ENCODE data around the gene FGD4. TPM values are rescaled to one million over a fixed set of nuclear protein-coding genes. Genes with fewer than 3 reads are reported as not detected.
A peak's percentile ranks its signal among the peaks of the same experiment; 100 is the strongest.

FGD4 gene
- total RNA-seq, 4 donors from 2014 or later = 85.8 to 135 (median 123) TPM

GRCh38 chr12:32533971-32534590, 134.7 kb downstream of the FGD4 start:
- Histone ChIP-seq H3K4me3 (peak overlapping the region; percentile 11 to 41 (median 30)), H3K4me1 (peaks cover 0 to 9% (median 6%) of the 10 kb centered on the region in 4 donors)
- TF ChIP-seq, protein P1, sequence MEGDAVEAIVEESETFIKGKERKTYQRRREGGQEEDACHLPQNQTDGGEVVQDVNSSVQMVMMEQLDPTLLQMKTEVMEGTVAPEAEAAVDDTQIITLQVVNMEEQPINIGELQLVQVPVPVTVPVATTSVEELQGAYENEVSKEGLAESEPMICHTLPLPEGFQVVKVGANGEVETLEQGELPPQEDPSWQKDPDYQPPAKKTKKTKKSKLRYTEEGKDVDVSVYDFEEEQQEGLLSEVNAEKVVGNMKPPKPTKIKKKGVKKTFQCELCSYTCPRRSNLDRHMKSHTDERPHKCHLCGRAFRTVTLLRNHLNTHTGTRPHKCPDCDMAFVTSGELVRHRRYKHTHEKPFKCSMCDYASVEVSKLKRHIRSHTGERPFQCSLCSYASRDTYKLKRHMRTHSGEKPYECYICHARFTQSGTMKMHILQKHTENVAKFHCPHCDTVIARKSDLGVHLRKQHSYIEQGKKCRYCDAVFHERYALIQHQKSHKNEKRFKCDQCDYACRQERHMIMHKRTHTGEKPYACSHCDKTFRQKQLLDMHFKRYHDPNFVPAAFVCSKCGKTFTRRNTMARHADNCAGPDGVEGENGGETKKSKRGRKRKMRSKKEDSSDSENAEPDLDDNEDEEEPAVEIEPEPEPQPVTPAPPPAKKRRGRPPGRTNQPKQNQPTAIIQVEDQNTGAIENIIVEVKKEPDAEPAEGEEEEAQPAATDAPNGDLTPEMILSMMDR (IDR thresholded peaks at IDR 0.05) = peak in 1 of 6 experiments; percentile 14
- TF ChIP-seq POLR2A (IDR thresholded peaks at IDR 0.05) = peak in 1 of 2 donors; percentile 48

GRCh38 chr12:32534698-32535097, 135.3 kb downstream of the FGD4 start:
- Histone ChIP-seq H3K27ac (peak overlapping the region; percentile 49 to 77 (median 62)), H3K27me3 (no peaks in the 10 kb centered on the region), H3K4me1 (peaks cover 0 to 9% (median 6%) of the 10 kb centered on the region in 4 donors), H3K4me3 (peak overlapping the region; percentile 11 to 41 (median 30)), H3K9me3 (no peaks in the 10 kb centered on the region), H3K36me3 (no peaks in the 10 kb centered on the region)
- TF ChIP-seq, protein P1 (IDR thresholded peaks at IDR 0.05) = no peak
- no peak for TF ChIP-seq POLR2A (IDR thresholded peaks at IDR 0.05)
- no peak for DNase-seq

More at GRCh38 chr12:32533971-32534590, 134.7 kb downstream of the FGD4 start:
- Histone ChIP-seq H3K9me3 (no peaks in the 10 kb centered on the region), H3K36me3 (no peaks in the 10 kb centered on the region), H3K27me3 (no peaks in the 10 kb centered on the region), H3K27ac (peak overlapping the region; percentile 49 to 77 (median 62))
- peak; percentile 64 to 88 (median 65) for DNase-seq

DNA sequence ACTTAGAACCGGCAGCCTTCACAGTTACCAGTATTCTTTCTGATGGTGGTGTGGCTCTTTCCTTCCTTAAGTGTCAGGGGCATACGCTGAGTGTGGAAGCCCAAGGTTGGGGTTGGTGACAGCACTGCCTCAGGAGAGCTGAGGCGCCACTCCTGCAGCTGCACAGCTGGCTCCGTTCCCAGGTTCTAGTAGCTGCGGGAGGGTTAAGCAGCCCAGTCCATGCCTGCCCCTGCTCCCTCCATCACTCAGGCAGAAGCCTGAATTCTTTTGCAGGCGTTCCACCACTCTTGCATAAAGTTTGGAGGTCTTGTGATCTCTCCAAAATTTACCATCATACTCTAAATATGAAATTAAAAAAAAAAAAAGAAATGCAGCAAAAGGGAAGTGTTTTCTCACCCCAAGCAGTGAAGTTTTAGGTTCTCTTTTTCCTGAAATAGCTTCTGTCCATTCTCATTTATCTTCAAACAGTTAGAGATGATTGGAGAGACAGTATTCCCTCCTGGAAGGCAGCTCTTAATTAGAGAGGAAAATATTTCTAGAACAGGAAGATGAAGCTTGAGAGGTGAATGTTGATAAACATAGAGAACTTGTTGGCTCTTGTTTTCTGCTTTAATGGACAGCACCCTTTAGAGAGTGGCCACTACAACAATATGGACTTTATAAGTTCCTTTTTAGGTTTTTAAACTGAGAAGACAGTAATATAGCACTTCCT, 136.1 kb downstream of the FGD4 start:
- peak overlapping the region in 3 of 4 donors; percentile 11 to 41 (median 35) for H3K4me3 ChIP-seq

DNA sequence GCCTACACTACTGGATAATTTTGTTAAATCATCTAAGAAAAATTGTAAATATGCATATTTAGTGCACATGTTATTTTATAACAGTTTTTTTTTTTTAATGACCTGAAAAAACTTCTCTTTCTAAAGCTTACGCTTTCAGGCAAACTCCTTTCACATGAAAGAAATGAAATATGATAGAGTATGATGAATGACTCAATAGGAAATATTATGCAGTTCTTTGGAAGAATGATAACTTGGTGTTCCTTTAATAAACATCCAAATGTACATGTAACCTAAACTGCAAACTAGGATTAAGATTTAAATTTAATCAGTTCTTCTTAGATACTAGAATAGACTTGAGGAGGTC, 136.6 kb downstream of the FGD4 start:
- H3K9me3 ChIP-seq = no peaks in the 10 kb centered on the region
- H3K36me3 ChIP-seq = no peaks in the 10 kb centered on the region
- H3K27ac ChIP-seq = peak overlapping the region in 2 of 4 donors; percentile 63 to 77
- DNase-seq = no peak
- no peaks in the 10 kb centered on the region for H3K27me3 ChIP-seq
- peaks cover 0 to 15% (median 6%) of the 10 kb centered on the region in 4 donors for H3K4me1 ChIP-seq
- TF ChIP-seq, protein P1 (IDR thresholded peaks at IDR 0.05) = no peak
- TF ChIP-seq POLR2A (IDR thresholded peaks at IDR 0.05) = no peak
- H3K4me3 ChIP-seq = peak overlapping the region in 1 of 4 donors; percentile 41

More for the DNA sequence above, 136.1 kb downstream of the FGD4 start:
- peak; percentile 61 to 85 (median 69) for DNase-seq
- Histone ChIP-seq H3K27ac (peak overlapping the region; percentile 49 to 77 (median 62)), H3K36me3 (no peaks in the 10 kb centered on the region), H3K27me3 (no peaks in the 10 kb centered on the region), H3K9me3 (no peaks in the 10 kb centered on the region), H3K4me1 (peaks cover 0 to 9% (median 6%) of the 10 kb centered on the region in 4 donors)
- TF ChIP-seq, protein P1 (IDR thresholded peaks at IDR 0.05) = no peak
- TF ChIP-seq POLR2A (IDR thresholded peaks at IDR 0.05) = no peak

DNA sequence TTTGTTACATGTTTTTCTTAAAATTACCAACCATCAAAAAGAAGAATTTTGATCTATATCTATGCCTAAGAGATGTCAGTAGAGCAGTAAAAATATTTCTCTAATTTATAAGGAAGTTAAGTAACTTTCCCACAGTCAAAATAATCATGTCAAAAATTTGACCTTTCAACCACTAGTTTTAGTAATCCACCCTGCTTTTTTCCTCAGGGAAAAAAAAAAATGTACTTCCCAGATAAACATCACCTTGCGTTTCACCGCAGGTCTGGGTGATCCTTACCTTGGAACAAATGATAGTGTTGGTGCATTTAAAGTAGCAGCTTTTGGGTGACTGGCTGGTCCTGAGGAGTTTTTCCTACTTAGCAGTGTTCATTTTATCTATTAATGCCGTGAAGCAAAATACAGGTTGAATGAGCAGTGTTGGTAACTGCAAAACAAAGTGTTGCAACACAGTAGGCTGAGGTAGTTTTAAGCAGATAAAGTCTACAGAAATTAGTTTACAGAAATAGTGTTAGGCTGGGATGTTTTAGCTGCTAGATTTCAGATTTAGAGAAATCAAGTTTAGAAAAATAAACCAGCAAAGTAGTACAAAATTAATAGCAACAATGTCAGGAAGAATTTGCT, 142.5 kb downstream of the FGD4 start:
- H3K4me3 ChIP-seq = no peak overlapping the region
- no peaks in the 10 kb centered on the region for H3K27me3 ChIP-seq
- peaks cover 0 to 44% (median 0%) of the 10 kb centered on the region in 4 donors for H3K4me1 ChIP-seq
- H3K27ac ChIP-seq = no peak overlapping the region
- TF ChIP-seq, protein P1 (IDR thresholded peaks at IDR 0.05) = no peak
- TF ChIP-seq POLR2A (IDR thresholded peaks at IDR 0.05) = no peak
- H3K9me3 ChIP-seq = no peaks in the 10 kb centered on the region
- no peaks in the 10 kb centered on the region for H3K36me3 ChIP-seq
- no peak for DNase-seq
